Hematopoietic multipotent progenitor cell treated with erythropoietin and hydrocortisone succinate and interleukin-3 and kit ligand, for 4 days (in vitro differentiated cells): ENCODE measurements around the gene UBE2D2.

Experiments
- DNase-seq: peaks from one replicate; pipeline ENCODE4 v3.0.0-alpha.2; 2015

The UBE2D2 gene

DNA sequence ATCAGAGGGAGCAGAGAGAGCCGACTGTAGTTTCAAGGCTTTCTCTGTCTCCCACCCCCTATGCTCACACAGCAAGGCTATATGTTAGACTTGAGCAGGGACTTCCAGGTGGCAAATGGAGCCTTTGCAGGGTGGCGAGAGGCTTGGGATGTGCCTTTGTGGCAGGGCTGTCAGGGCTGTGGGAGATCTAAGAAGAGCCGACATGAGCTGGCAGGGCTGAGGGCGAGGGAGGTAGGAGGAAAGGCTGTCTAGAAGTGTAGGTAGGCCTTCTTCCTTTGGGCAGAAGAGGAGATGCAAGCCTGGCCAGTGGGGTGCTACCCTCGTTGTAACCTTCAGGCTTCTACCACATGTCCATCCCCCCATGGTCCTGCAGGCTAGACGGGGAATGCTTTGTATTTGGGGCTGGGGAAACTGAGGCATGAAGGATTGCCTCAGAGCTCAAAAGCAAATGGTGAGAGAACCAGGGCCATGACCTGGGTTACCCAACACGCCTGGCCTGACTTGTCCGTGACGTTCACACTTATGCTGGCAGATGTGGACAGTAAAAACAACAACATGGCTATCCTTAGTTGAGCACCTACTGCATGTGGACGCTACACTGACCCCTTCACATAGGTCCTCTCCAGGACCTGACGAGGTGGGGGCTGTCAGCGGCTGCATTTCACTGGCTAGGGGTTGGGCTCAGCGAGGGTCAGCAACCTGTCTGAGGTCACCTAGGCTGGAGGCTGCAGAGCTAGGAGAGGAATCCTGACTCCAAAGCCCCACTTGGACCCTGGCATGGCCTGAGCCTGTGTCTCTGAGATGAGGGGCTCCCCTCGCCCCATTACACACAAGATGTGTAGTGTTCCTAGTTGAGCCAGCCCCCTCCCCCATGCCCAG, 102.3 kb downstream of the UBE2D2 start:
- DNase-seq = no peak

DNA sequence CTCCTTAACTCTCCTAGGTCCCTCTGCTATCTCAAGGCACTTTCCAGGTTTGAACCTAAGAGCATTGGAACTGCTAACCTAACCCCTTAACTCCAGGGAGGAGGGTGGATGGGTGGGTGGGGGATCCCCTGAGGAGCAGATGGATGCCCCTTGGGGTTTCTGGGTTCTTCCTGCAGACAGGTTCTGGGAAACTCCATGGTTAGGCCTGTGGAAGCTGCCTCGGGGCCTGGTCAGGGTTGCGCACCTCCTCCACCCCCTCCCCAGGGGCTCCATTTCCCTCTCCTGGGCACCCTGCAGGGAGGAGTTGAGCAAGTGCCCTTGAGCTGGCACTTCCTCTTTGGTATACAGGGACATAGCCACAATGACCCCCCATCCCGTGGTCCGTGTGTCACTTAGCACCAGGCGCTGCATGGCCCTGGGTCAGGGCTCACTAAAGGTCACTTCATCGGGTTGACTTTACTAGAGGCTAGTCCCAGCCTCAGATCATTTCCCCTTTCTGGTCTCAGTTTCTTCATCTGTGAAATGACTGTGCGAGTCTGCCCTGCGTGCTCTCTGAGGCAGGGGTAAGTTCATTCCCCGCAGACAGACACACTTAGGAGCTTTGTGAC, 103.1 kb downstream of the UBE2D2 start:
- DNase-seq = peak; percentile 78

DNA sequence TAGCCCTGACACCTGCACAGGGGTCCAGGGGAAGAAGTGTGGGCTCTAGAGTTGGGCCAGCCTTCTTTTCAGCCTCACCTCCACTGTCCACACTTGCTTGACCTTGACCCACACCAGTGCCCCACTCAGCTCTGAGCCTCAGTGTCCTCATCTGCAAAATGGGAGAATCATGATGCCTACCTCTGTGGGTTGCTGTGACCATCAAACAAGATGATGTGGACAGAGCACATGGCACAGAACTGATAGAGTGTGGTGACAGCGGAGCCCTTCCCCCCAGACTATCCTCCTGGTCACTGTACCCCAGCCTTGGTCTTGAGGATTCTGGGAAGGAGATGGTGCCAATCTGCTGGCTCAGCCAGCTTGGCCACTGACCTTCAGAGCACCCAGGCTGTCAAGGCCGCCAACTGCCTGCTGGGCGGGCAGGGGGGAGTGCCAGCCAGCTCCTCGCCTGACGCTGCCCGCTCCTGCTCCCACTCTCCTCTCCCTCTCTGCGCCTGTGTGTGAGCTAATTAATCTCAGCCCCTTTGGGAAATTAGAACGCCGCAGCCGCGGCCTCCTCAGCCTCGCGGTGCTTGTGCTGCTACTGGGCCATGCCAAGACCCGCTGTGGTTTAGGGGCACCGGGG, 103.7 kb downstream of the UBE2D2 start:
- no peak for DNase-seq

DNA sequence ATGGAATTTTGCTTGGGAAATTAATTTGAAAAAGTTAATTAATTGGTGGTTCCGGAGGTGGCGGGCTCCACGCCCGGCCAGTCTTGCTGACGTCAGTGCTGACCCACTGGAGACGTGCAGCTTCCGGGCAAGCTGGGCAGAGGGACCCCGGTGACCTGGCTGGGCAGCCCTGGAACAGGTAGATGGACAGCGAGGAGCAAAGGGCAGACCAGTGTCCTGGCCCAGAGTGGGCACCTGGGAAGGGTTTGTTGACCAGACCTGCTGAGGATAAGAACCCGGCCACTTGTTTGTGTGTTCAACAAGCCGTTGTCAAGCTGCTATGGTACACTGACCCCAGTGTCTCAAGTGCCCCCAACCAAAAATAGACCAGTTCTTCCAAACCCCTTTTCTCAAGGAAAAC, 104.5 kb downstream of the UBE2D2 start:
- DNase-seq = no peak

DNA sequence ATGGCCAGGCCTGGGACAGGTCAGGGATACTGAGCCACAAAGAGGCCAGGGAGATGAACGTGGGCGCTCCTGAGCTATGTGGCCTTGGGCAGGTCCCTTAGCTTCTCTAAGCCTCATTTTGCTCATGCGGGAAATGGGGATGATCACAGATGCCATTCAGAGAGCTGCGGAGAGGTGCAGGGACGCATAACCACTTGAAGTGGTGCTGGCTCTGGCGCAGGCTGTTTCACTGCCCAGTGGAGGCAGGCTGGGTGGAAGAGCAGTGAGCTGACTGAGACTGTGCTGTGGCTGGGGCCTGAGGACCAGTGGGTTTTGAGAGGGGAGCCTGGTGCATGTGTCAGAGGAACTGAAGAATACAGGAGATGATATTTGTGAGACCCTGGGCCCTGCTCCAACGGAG, 105.4 kb downstream of the UBE2D2 start:
- no peak for DNase-seq

DNA sequence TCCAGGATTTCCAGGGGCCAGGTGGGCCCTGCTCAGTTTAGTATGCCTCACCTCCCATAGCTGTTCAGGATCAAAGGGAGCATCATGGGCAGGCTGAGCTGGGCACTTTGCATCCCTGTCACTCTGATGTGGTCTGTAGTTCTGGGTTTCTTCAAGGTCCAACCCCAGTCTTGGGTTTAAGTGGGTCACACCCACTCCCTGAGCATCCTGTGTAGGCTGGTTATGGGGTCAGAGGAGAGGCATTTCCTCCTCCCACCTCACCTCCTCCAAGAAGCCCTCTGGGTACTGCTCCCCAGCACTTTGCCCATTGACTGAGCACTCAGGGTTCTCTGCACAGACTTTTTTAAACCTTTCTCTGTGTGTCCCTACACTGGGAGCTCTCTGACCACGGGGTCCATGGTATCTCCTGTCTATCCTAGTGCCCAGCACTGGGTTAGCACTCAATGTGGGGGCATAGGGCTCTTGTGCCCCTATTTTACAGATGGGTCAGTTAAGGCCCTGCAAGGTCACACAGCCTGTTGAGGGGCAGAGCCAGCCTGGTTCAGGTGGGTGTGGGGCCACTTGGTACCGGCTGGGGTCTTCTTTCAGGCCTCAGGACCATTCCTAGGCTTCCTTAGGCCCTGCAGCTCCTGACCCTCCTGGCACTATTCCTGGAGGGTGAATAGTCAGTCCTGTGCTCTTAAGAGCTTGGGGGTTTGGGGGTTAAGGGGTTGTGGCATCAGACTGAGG, 106.0 kb downstream of the UBE2D2 start:
- peak; percentile 58 for DNase-seq

DNA sequence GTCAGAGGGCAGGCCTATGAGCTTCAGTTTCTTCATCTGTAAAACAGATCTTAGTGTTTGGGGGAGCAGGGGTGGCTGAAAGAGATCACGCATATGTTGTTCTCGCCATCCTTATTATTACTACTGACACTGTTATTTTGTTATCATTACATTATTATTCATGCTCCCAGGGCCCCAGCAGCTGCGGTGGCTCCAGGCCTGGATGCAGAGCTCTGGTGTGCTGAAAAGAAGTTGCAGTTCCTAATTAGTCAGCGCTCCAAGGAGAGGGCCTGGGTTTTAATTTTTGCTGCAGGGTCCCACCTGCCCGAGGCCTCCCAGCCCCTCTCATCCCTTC, 106.6 kb downstream of the UBE2D2 start:
- DNase-seq = peak; percentile 57

DNA sequence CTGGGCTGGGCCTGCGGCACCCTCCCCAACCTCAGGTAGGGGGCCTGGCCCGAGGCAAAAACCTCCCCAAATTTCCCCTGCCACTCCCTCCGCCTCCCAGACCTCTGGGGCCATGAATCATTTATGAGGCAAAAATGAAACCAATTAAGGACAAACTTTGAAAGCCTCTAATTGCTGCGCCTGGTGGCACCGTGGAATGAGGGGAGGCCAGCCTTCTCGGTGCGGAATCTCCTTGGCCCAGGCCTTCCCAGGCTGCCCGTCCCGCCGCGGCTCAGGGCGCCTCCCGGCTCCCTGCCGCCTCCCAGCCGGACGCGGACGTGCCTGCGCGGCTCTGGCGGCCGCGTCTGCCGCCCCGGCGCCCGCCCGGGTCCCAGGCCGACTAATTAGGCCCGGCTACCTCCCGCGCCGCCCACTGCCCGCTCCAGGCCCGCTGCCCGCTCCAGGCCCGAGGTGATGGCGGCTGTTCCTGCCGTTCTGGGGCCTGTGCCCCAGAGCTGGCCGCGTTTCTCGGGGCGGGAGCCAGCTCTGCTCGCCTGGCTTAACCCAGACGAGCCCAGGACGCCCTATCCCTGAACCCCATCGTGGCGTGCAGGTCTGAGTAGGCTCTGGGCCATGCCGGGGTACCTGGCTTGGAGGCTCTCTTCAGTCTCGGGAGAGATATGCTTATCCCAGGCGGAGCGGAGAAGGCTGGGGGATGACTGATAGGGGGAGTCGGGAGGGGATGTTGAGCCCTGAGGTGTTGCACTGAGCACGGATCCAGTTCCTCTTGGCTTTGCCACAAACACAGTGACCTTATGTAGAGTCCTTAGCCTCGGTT, 107.1 kb downstream of the UBE2D2 start:
- DNase-seq = peak; percentile 77

DNA sequence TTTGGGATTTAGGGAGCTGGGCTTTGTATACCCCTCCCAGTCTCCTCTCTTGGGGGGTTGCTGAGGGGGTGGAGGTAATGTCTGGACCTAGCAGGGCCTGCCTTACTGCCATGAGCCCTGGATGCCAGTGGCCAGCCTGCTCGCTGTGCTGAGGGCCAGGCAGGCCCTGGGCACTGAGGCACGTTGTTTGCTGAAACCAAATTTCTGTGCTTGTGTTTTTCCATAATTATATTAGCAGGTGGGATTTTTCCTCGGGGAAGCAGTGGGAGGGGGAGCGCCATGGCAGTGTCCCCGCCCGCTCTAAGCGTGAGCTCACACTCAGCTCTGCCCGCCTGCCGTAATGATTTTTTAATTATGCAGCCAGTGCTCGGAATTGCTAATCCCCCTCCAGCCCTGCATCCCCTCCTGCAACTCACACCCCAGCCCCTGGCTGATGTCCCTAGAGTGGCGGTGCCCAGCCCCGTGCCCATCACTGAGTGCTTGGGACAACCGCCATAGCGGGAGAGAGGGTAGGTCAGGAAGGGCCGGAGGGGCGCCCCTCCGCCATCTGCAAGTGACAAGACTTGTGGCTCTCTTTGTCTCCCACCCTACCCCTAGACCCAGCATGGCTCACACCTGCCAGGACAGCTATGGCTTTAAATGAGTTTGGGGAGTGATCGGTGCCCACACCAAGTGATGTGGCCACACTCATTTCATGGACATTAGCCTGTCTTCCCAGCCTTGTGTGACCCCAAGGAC, 108.0 kb downstream of the UBE2D2 start:
- no peak for DNase-seq

DNA sequence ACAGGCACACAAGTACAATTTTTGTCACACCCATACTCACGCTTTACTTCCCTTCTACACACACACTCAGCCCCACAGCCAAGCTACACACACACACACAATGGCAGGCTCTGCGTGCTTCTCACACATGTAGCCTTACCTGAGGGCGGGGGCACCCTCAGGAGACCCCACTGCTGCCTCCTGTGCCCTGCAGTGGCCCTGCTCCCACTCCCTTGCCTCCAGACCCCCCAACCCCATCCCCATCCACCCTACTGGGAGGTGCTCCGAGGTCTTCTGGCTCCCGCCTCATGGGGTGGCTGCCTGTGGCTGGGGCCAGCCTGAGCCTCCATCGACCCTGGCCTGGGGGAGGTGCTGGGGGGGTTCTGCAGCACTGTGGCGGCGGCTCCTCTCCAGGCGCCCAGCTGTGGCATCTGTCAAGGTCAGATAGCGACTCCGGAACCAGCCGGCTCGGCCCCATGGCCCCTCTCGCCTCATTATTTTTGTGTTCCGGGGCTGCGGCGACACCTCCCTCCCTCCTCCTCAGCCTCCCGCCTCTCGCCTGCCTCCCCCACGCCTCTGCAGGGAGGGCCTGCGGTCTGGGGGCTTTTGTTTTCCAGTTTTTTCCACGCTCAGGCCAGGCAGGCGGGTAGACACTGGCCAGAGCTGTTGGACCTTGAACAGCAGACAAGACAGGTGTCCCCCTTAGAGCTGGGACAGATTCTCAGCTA, 108.7 kb downstream of the UBE2D2 start:
- DNase-seq = peak; percentile 99

DNA sequence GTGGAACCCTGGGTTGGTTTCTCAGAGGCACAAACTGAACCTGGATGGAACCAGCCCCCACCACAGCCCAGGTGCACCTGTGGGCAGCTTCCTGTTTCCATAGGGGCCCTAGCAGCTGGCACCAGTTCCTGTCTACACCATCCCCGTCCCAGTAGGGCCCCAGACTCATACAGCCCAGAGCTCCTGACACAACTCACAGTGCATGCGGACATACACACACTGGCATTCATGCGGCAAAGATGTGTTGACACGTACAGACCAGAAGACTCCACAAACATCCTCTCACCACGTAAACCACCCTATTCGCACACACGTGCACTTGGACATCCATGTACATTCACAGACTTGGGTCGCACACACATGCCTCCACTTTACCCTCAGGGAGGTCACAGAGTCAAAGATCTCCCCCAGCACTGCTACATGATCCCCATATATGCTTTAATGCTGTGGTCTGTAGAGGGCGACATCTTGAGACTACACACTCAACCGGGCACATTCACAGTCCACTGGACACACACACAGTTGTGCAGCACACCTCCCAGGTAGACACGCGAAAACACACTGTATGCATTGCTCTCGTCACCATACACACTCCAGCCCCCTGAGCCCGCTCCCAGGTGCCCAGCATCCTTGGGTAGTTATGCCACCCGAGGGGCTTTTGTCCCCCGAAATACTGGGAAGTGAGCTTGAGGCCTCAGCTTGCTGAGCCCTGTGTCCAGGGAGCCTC, 109.4 kb downstream of the UBE2D2 start:
- peak; percentile 84 for DNase-seq

DNA sequence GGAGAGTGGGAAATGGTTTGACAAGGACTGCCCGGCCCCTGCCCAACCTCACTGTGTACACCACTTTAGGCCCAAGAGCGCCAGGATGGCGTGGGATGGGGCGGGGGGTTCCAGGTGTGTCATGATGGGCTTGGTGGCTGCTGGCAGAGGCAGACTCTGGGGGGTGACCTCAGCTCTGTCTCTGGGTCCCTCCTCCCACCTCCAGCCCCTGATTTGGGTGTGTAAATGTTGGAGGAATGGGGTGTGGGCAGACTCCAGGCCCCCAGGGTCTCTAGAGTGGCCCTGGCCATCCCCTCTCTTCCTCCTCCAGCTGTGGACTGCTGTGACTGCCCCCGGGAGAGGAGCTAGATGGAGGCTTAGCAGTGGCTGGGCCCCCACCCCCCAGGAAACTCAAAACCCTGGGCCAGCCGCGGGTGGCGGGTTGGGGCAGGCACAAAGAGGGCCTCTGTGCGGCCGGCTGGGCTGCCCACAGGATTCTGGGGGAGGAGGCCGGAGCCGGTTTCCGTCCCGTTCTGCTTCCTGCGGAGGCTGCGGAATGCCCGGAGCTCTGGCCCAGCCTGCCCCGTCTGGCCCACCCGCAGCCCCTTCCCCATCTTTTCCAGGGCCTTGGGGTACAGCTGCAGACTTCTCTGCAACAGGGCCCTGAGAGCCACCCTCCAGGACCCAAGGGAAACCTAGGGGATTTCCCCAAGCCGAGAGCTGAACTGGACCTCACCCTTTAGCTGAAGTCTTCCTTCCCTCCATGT, 110.1 kb downstream of the UBE2D2 start:
- DNase-seq = peak; percentile 70

DNA sequence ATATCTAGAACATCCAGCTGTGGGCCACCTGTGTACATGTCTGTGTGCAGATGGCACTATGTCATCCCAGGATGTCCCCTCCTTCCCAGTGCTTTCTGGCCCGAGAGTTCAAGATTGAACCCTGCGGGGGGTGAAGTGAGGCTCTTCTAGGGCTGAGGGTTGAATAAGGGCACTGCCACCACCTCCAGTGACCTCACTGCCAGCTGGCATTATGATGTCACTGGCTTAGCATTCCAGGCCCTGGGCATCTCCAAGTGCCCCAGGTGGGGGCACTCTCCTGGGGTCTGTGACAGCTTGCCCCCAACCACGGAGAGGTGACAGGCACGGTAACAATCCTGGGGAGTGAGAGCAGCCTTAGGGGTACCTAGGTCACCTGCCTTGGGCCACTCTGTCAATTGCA, 114.1 kb downstream of the UBE2D2 start:
- no peak for DNase-seq

DNA sequence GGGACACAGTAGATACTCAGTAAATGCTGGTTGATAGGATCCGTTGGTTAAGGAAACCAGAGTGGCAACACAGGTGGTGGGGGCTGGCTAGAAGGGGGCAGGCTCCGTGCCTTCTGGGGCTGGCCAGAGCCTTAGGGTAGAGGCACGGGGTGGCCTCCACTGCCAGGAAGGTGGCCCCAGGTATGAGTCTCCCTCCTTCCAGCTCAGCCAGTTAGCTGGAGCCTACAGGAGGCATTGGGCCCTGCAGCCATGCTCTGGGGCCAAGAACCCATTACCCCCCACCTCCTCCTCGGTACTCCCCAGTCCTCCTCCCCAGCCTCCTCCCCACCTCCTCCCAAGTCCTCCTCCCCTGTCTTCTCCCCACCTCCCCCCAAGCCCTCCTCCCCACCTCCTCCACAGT, 114.7 kb downstream of the UBE2D2 start:
- no peak for DNase-seq

DNA sequence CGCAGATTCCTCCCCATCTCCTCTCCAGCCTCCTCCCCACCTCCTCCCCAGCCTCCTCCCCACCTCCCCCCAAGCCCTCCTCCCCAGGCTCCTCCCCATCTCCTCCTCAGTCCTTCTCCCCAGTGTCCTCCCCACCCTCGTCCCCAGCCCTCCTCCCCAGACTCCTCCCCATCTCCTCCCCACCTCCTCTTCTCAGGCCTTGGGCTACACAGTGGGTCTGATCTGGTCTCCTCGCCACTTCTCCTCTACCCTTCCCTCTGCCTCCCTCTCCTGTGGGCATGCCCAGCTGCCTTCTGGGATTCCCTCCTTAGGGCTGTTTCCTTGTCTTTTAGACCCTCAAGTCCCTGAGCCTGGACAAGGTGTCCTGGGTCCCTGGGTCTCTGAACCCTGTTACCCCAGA, 115.3 kb downstream of the UBE2D2 start:
- DNase-seq = no peak

DNA sequence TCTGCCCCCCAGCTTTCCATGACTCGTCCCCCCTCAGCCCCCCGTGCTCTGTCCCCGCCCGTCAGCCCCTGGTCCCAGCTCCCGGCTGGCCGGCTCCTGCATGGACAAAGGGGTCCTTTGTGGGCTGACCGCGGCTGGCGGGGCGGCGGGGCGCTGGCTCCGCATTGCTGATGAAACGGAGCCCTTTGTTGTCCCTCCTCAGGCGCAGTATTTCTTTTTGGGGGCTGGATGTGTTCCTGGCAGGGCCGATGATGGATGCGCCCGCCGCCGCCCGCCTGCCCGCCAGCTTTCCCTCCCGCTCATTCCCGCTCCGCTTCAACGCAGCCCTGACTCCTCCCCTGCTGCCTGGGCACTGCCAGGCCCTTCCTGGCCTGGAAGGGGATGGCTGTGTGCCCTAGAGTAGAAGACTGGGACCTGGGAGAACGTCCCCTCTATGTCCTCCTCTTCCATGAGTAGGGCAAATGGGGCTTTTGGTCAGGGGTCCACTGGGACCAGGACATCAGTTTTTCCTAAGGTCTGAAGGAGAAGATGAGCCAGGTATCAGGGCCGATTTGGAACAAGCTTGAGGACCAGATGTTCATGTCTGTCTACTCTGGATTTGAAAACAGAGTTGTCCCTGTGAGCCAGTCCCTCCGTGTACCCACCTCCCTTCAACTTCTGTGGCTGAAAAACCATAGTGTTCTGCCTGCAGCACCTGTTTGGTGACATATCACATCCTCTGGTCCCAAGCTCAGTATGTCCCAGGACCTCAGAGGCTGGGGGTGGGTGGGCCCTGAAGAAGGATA, 116.0 kb downstream of the UBE2D2 start:
- DNase-seq = no peak
